WTC11 (cell line): ENCODE data around the gene MYO15A.

Source experiments
- CTCF ChIP-seq: fragments of 200-600 bp; IDR thresholded peaks from 2 replicates; pipeline ENCODE4 v1.8.0; 2022; ENCODE audit warnings: antibody characterized with exemption
- FOXK1 ChIP-seq: sonication (generic); formaldehyde crosslinking; IDR thresholded peaks from 2 replicates; pipeline ENCODE4 v1.8.0; 2022; ENCODE audit warnings: mild to moderate bottlenecking, moderate library complexity, missing genetic modification reagents
- MLX ChIP-seq: sonication (generic); formaldehyde crosslinking; IDR thresholded peaks from 2 replicates; pipeline ENCODE4 v1.8.1; 2023; ENCODE audit warnings: mild to moderate bottlenecking, missing genetic modification reagents, moderate library complexity
- TCF7 ChIP-seq: sonication (generic); formaldehyde crosslinking; IDR thresholded peaks from 2 replicates; pipeline ENCODE4 v1.8.0; 2022; ENCODE audit warnings: mild to moderate bottlenecking, low read depth, missing genetic modification reagents, moderate library complexity
- TEAD1 ChIP-seq: sonication (generic); formaldehyde crosslinking; IDR thresholded peaks from 2 replicates; pipeline ENCODE4 v1.8.0; 2022; ENCODE audit warnings: mild to moderate bottlenecking, missing genetic modification reagents
- ZNF121 ChIP-seq: sonication (generic); formaldehyde crosslinking; IDR thresholded peaks from 2 replicates; pipeline ENCODE4 v1.8.0; 2023; ENCODE audit warnings: missing genetic modification reagents
- ZNF138 ChIP-seq: sonication (generic); formaldehyde crosslinking; conservative IDR thresholded peaks from 2 replicates; pipeline ENCODE4 v1.8.1; 2022; ENCODE audit warnings: mild to moderate bottlenecking, moderate library complexity, missing genetic modification reagents
- ZNF281 ChIP-seq: sonication (generic); formaldehyde crosslinking; IDR thresholded peaks from 2 replicates; pipeline ENCODE4 v1.8.0; 2023; ENCODE audit warnings: mild to moderate bottlenecking, missing genetic modification reagents
- ZNF396 ChIP-seq: fragments of 250-450 bp; sonication (Bioruptor Pico); IDR thresholded peaks from 2 replicates; pipeline ENCODE4 v1.8.0; 2021; ENCODE audit warnings: mild to moderate bottlenecking, moderate library complexity, borderline replicate concordance
- ZNF671 ChIP-seq: fragments of 250-450 bp; sonication (Bioruptor Pico); IDR thresholded peaks from 2 replicates; pipeline ENCODE4 v1.8.0; 2021; ENCODE audit warnings: mild to moderate bottlenecking
- TF ChIP-seq, protein P1 (sequence below): sonication (generic); formaldehyde crosslinking; conservative IDR thresholded peaks from 2 replicates; pipeline ENCODE4 v1.8.1; 2023; ENCODE audit warnings: mild to moderate bottlenecking, low read depth, missing genetic modification reagents, moderate library complexity

DNA sequence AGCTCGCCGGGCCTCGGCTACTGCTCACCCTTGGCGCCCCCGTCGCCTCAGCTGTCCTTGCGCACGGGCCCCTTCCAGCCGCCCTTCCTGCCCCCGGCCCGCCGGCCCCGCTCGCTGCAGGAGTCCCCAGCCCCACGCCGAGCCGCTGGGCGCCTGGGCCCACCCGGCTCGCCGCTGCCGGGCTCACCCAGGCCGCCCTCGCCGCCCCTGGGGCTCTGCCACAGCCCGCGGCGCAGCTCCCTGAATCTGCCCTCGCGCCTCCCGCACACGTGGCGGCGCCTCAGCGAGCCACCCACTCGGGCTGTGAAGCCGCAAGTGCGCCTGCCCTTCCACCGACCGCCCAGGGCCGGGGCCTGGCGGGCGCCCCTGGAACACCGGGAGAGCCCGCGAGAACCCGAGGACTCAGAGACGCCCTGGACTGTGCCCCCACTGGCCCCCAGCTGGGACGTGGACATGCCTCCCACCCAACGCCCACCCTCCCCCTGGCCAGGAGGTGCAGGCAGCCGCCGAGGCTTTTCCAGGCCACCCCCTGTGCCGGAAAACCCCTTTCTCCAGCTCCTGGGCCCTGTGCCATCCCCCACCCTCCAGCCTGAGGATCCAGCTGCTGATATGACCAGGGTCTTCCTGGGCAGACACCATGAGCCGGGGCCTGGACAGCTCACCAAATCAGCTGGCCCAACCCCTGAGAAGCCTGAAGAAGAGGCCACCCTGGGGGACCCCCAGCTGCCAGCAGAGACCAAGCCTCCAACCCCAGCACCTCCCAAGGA, 12.8 kb downstream of the MYO15A start:
- TF ChIP-seq MLX (CRISPR knock-in tag) (no peak), CTCF (no peak), ZNF396 (CRISPR knock-in tag) (no peak), ZNF121 (CRISPR knock-in tag) (no peak), ZNF138 (no peak), ZNF671 (CRISPR knock-in tag) (no peak), FOXK1 (CRISPR knock-in tag) (no peak), TEAD1 (CRISPR knock-in tag) (no peak), ZNF281 (CRISPR knock-in tag) (no peak), TCF7 (CRISPR knock-in tag) (no peak)
- TF ChIP-seq, protein P1, sequence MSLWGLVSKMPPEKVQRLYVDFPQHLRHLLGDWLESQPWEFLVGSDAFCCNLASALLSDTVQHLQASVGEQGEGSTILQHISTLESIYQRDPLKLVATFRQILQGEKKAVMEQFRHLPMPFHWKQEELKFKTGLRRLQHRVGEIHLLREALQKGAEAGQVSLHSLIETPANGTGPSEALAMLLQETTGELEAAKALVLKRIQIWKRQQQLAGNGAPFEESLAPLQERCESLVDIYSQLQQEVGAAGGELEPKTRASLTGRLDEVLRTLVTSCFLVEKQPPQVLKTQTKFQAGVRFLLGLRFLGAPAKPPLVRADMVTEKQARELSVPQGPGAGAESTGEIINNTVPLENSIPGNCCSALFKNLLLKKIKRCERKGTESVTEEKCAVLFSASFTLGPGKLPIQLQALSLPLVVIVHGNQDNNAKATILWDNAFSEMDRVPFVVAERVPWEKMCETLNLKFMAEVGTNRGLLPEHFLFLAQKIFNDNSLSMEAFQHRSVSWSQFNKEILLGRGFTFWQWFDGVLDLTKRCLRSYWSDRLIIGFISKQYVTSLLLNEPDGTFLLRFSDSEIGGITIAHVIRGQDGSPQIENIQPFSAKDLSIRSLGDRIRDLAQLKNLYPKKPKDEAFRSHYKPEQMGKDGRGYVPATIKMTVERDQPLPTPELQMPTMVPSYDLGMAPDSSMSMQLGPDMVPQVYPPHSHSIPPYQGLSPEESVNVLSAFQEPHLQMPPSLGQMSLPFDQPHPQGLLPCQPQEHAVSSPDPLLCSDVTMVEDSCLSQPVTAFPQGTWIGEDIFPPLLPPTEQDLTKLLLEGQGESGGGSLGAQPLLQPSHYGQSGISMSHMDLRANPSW (CRISPR knock-in tag), result no peak
